Measurements from ENCODE around the gene TTC39C.
"Not testable (repeated sequence)": the region's sequence is repeated elsewhere in the genome, so short reads cannot be mapped to it uniquely, and the experiment has no call there.

Gene TTC39C

DNA sequence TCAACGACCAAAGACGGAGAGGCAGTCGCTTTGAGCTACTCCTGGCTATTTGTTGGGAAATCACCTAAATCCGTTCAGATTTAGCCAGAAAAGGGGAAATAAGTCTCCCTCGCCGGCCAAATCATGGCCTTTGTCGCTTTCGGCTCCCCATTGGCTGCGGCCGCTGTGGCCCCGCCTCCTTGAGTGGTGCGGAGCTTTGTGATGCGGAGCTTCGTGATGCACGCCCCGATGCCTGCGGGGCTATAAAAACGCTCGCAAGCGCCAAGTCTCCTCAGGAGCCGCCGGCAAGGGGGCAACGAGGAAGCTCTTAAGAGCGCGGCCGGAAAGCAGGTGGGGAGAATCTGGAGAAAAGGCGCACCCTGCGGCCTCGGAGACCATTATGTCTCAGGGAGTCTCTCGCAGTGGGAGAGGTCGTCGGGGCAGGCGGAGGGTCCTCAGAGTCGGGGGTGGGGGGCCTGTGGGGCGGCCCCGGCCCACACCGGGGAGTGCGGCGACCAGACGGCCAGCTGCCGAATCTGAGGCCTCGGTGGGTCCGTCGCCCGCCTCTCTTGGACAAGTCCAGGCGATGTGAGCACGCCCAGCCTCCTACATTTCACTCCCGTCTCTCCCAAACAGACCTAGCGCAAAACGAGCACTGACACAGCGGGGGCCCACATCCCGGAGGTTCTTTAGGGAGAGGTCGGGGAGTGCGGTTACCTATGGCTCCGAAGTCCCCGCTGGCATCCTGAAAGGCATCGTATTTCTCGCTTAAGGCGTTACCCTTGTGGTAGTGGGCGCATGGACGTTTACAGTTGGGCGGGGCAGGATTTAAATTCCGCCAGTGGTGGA lies 124.4 kb downstream of the TTC39C start, which contains the start of gene CABYR:
Gene CABYR, plus strand, starts transcription at position 274 of the 828 bp plus-strand sequence. CDS start 4,053 bp downstream, outside the sequence.
- peak; percentile 53 for DNase-seq (ENCODE audit: low read depth)
- no peak within 1 kb of the TSS for H3K4me3 ChIP-seq (ENCODE audit: low read depth, low read length)
- no peak for TF ChIP-seq MYC (IDR thresholded peaks at IDR 0.05; ENCODE audit: low read depth, low read length)
- TF ChIP-seq POLR2A (IDR thresholded peaks at IDR 0.05; ENCODE audit: extremely low read depth, insufficient read length) = no peak

GRCh38 chr18:24140697-24141096 lies 126.1 kb downstream of the TTC39C start:
- no peak for TF ChIP-seq MYC (IDR thresholded peaks at IDR 0.05; ENCODE audit: low read depth, low read length)
- TF ChIP-seq, protein P1, sequence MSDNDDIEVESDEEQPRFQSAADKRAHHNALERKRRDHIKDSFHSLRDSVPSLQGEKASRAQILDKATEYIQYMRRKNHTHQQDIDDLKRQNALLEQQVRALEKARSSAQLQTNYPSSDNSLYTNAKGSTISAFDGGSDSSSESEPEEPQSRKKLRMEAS (IDR thresholded peaks at IDR 0.05; ENCODE audit: low read depth, low read length) = no peak
- TF ChIP-seq POLR2A (IDR thresholded peaks at IDR 0.05; ENCODE audit: extremely low read depth, insufficient read length) = no peak
- TF ChIP-seq CTCF (IDR thresholded peaks at IDR 0.05; ENCODE audit: low read depth, low read length) = no peak
- no peak overlapping the region for H3K4me3 ChIP-seq (ENCODE audit: low read depth, low read length)
- DNase-seq (ENCODE audit: low read depth) = no peak

DNA sequence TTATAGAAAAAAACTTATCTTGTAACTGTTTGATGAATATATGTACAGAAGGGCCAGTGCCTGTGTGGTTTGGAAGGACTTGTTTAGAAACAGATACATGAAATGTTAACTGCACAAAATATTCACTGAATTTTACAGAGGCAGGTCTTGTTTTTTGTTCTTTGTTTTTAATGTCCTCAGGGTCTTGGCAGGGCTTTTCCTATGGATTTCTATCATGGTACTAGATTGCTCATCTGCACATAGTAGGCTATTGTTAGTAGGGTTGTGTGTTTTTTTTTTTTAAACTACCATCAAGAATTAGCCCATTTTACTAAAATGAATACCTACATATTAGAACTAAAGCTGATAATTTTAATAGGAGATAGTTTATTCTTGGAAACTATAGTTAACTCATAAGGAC lies 127.8 kb downstream of the TTC39C start:
- no peak for TF ChIP-seq MYC (IDR thresholded peaks at IDR 0.05; ENCODE audit: low read depth, low read length)
- TF ChIP-seq POLR2A (IDR thresholded peaks at IDR 0.05; ENCODE audit: extremely low read depth, insufficient read length) = no peak
- TF ChIP-seq CTCF (IDR thresholded peaks at IDR 0.05; ENCODE audit: low read depth, low read length) = no peak
- TF ChIP-seq, protein P1 (IDR thresholded peaks at IDR 0.05; ENCODE audit: low read depth, low read length) = no peak
- no peak for DNase-seq (ENCODE audit: low read depth)

DNA sequence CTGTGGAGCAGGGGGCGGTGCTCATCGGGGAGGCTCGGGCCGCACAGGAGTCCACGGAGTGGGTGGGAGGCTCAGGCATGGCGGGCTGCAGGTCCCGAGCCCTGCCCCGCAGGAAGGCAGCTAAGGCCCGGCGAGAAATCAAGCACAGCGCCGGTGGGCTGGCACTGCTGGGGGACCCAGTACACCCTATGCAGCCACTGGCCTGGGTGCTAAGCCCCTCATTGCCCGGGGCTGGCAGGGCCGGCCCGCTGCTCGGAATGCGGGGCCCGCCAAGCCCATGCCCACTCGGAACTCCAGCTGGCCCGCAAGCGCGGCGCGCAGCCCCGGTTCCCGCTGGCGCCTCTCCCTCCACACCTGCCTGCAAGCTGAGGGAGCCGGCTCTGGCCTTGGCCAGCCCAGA lies 135.0 kb downstream of the TTC39C start:
- H3K4me3 ChIP-seq (ENCODE audit: low read depth, low read length); DNase-seq (ENCODE audit: low read depth): not testable (repeated sequence)

More for the DNA sequence above, 127.8 kb downstream of the TTC39C start:
- H3K4me3 ChIP-seq (ENCODE audit: low read depth, low read length) = no peak overlapping the region

DNA sequence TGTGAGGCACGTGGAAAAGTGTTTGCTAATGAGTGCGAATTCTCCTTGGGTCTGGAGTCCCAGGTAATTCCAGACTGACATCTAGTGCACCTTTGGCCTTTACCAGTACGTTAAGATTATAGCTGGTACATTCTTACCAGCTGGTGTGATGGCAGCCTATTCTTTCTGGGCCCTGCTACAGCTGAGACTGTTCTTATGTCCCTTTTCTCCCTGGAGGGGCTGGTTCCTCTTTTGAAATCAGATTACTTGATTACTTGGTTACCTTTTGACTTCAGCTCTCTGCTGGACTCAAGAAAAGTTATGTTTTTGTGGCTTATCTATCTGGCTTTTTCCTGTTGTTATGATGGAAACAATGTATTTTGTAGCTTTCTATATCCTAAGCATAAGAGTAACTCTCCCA lies 138.8 kb downstream of the TTC39C start:
- TF ChIP-seq MYC (IDR thresholded peaks at IDR 0.05; ENCODE audit: low read depth, low read length) (no peak), POLR2A (IDR thresholded peaks at IDR 0.05; ENCODE audit: extremely low read depth, insufficient read length) (no peak), CTCF (IDR thresholded peaks at IDR 0.05; ENCODE audit: low read depth, low read length) (no peak)
- TF ChIP-seq, protein P1 (IDR thresholded peaks at IDR 0.05; ENCODE audit: low read depth, low read length) = no peak
- H3K4me3 ChIP-seq (ENCODE audit: low read depth, low read length) = no peak overlapping the region
- no peak for DNase-seq (ENCODE audit: low read depth)

- TF ChIP-seq, protein P1 (IDR thresholded peaks at IDR 0.05; ENCODE audit: low read depth, low read length) = no peak
- no peak for TF ChIP-seq MYC (IDR thresholded peaks at IDR 0.05; ENCODE audit: low read depth, low read length)
- TF ChIP-seq POLR2A (IDR thresholded peaks at IDR 0.05; ENCODE audit: extremely low read depth, insufficient read length) = no peak
- TF ChIP-seq CTCF (IDR thresholded peaks at IDR 0.05; ENCODE audit: low read depth, low read length) = no peak
Observed at GRCh38 chr18:24157855-24158254, 143.3 kb downstream of the TTC39C start.

More at GRCh38 chr18:24157855-24158254, 143.3 kb downstream of the TTC39C start:
- no peak for DNase-seq (ENCODE audit: low read depth)
- no peak overlapping the region for H3K4me3 ChIP-seq (ENCODE audit: low read depth, low read length)

All from NB4 (cell line).